GM12878 (cell line): ENCODE data around the gene RALGAPA2. TPM values are rescaled to one million over a fixed set of nuclear protein-coding genes. Genes with fewer than 3 reads are reported as not detected.

Experiments
- ATAC-seq: fragments of 200-7000 bp; cut with Tn5 transposase; 3 replicates; pipeline ENCODE4 v1.9.1; 2020; ENCODE audit warnings: mild to moderate bottlenecking, moderate library complexity
- BruUV-seq: library from RNA; stranded (reverse); fragments of 400-500 nt; replicated peaks from 2 replicates; lab custom pipeline; 2021; lab: Mats Ljungman, UMichigan
- CTCF ChIA-PET: fragments of 300-600 bp; sonication (Branson Sonifier 250); formaldehyde crosslinking; extraction: SDS; loops from one replicate; lab custom pipeline; 2021; ENCODE audit warnings: inconsistent platforms; lab: Yijun Ruan, JAX
- POLR2A ChIA-PET: fragments of 350-600 bp; formaldehyde crosslinking; extraction: SDS; loops from one replicate; lab custom pipeline; 2021; ENCODE audit warnings: inconsistent platforms; lab: Charles Lee
- RAD21 ChIA-PET: fragments of 300-600 bp; sonication (Branson Sonifier 250); formaldehyde crosslinking; loops from one replicate; lab custom pipeline; 2023; ENCODE audit warnings: antibody characterized with exemption; ENCODE audit not compliant: unreplicated experiment; lab: Charles Lee
- SMC1A ChIA-PET: fragments of 300-600 bp; sonication (Branson Sonifier 250); formaldehyde crosslinking; loops from one replicate; lab custom pipeline; 2023; ENCODE audit not compliant: unreplicated experiment, uncharacterized antibody; lab: Charles Lee
- DNase-seq: peaks from one replicate; pipeline ENCODE4 v3.0.0-alpha.2; 2011; ENCODE audit warnings: low read depth, low spot score
- FAIRE-seq: peaks from 3 replicates; lab custom pipeline; 2011; peaks lifted over from hg19 to GRCh38; lab: Jason Lieb, UNC
- H2AFZ ChIP-seq: 2 replicates; pipeline ENCODE4 v1.6.0; 2011; ENCODE audit warnings: low read depth, low read length, control low read depth; ENCODE audit not compliant: control insufficient read depth
- H3K27ac ChIP-seq: 2 replicates; pipeline ENCODE4 v1.5.1; 2011; ENCODE audit warnings: control low read depth; ENCODE audit not compliant: control insufficient read depth, insufficient read depth
- H3K27me3 ChIP-seq, 2 experiments: replicated peaks in 1 of 2; 2 replicates each; pipeline versions ENCODE4 v1.6.0 to v1.6.1; 2011; ENCODE audit warnings: low read length in 1 of 2; ENCODE audit not compliant: control insufficient read depth in 2 of 2, insufficient read depth in 2 of 2
- H3K36me3 ChIP-seq, 2 experiments: 2 replicates each; pipeline ENCODE4 v1.5.1; 2011; ENCODE audit warnings: low read length in 1 of 2; ENCODE audit not compliant: control insufficient read depth in 2 of 2, insufficient read depth in 2 of 2
- H3K4me1 ChIP-seq: 2 replicates; pipeline ENCODE4 v1.6.1; 2011; ENCODE audit warnings: mild to moderate bottlenecking, low read length, moderate library complexity, mixed read lengths; ENCODE audit not compliant: control insufficient read depth, insufficient read depth
- H3K4me2 ChIP-seq: 2 replicates; pipeline ENCODE4 v1.6.0; 2011; ENCODE audit warnings: control low read depth; ENCODE audit not compliant: control insufficient read depth, insufficient read depth
- H3K4me3 ChIP-seq: fragments of 200-600 bp; sonication (generic); 2 replicates; pipeline ENCODE4 v1.5.1; 2016
- H3K79me2 ChIP-seq: 2 replicates; pipeline ENCODE4 v1.6.0; 2011; ENCODE audit warnings: low read length; ENCODE audit not compliant: control insufficient read depth, insufficient read depth
- H3K9ac ChIP-seq: 2 replicates; pipeline ENCODE4 v1.8.0; 2011; ENCODE audit warnings: low read length, control low read depth, mixed read lengths; ENCODE audit not compliant: control insufficient read depth, insufficient read depth
- H3K9me3 ChIP-seq: replicated peaks from 3 replicates; pipeline ENCODE4 v1.5.1; 2011; ENCODE audit warnings: mild to moderate bottlenecking, low read length; ENCODE audit not compliant: control insufficient read depth, insufficient read depth
- H4K20me1 ChIP-seq: 2 replicates; pipeline ENCODE4 v1.6.0; 2011; ENCODE audit not compliant: control insufficient read depth, insufficient read depth
- BACH1 ChIP-seq: fragments of 450-650 bp; IDR thresholded peaks from 2 replicates; pipeline ENCODE4 v1.6.1; 2017; ENCODE audit warnings: mild to moderate bottlenecking, borderline replicate concordance
- HCFC1 ChIP-seq: fragments of 150-350 bp; IDR thresholded peaks from 2 replicates; pipeline ENCODE4 v1.6.1; 2014; ENCODE audit warnings: low read length
- NBN ChIP-seq: fragments of 450-650 bp; IDR thresholded peaks from 2 replicates; pipeline ENCODE4 v1.6.1; 2016
- WRNIP1 ChIP-seq: IDR thresholded peaks from 2 replicates; pipeline ENCODE4 v1.6.1; 2011; ENCODE audit warnings: low read depth, low read length, improper control_type of control experiment, borderline replicate concordance
- ZBTB4 ChIP-seq: fragments of 450-650 bp; formaldehyde crosslinking; IDR thresholded peaks from 2 replicates; pipeline ENCODE4 v1.4.0; 2022; ENCODE audit warnings: mild to moderate bottlenecking, moderate library complexity
- ZNF622 ChIP-seq: fragments of 450-650 bp; IDR thresholded peaks from 2 replicates; pipeline ENCODE4 v1.6.1; 2017; ENCODE audit warnings: mild to moderate bottlenecking, inconsistent platforms
- WGBS: methylation state at CpG from one replicate; pipeline ENCODE4 v1.1.6; 2016; ENCODE audit warnings: low lambda C conversion rate; ENCODE audit not compliant: insufficient replicate concordance, insufficient coverage; ENCODE audit errors: missing lambda C conversion rate; 5-methylcytosine and 5-hydroxymethylcytosine counted together
- in situ Hi-C: fragments of 300-500 bp; cut with MboI; formaldehyde crosslinking; loops from 9 replicates; pipeline ENCODE4 v1.14.3; 2018; ENCODE audit warnings: mixed read lengths
- intact Hi-C: fragments of 100-400 bp; cut with micrococcal nuclease; formaldehyde crosslinking; loops from one replicate; pipeline ENCODE4 v1.14.2; 2022; ENCODE audit not compliant: unreplicated experiment
- polyA plus RNA-seq, 11 experiments: library from polyadenylated mRNA; depleted of rRNA in 4 of 11; unstranded in 6 of 11; stranded (reverse) in 5 of 11; fragments of >200 nt; fragmentation: Nextera tagmentation in 4 of 11; fragmentation: Illumina TruSeq in 1 of 11; extraction: Ambion mirVana in 4 of 11; extraction: Trizol in 1 of 11; gene quantifications; 1 replicate in 1 of 11; 2 replicates in 10 of 11; pipeline versions ENCODE4 v1.2.1 to v1.2.3, GENCODE V29; 2011 to 2016; ENCODE audit warnings: inconsistent platforms in 2 of 11, missing spikeins in 2 of 11, low read depth in 1 of 11
- total RNA-seq, 4 experiments: library from RNA; depleted of rRNA in 3 of 4; stranded (reverse); fragments of >200 nt in 3 of 4; fragmentation: Illumina TruSeq in 1 of 4; extraction: Trizol in 1 of 4; gene quantifications; 2 replicates each; pipeline versions ENCODE4 v1.2.1 to v1.2.3, GENCODE V29; 2013 to 2021

Gene RALGAPA2
- total and polyA plus RNA-seq, 10 of the 15 experiments (the other 5 are each of a cell fraction or from before 2014, with no cell fraction given), result 2.9 to 29.4 (median 19.6) TPM

- POLR2A ChIA-PET, result no interaction called here
- 47% methylated on average over 2 of the region's 2 CpGs for WGBS
- Histone ChIP-seq H3K4me1 (no peaks in the 10 kb centered on the region), H3K9me3 (no peaks in the 10 kb centered on the region; the same call in 2 of the 3 replicates), H3K27ac (no peak overlapping the region), H3K9ac (no peak overlapping the region), H3K36me3 (peaks cover 0 to 13% of the 10 kb centered on the region in 2 experiments; a peak in 3 of 4 replicates), H2AFZ (no peak overlapping the region), H3K27me3 (no peaks in the 10 kb centered on the region), H3K4me3 (no peak overlapping the region), H3K79me2 (no peaks in the 10 kb centered on the region), H3K4me2 (no peak overlapping the region), H4K20me1 (no peaks in the 10 kb centered on the region)
- TF ChIP-seq ZNF622 (no peak), BACH1 (no peak), HCFC1 (no peak), WRNIP1 (no peak), NBN (no peak), ZBTB4 (CRISPR knock-in tag) (no peak)
- in situ Hi-C loops (no loop called here), intact Hi-C loops (no loop called here)
- ATAC-seq (no peak), DNase-seq (no peak), FAIRE-seq (no peak)
- CTCF ChIA-PET, result interaction anchor here (0.6 to 1.4 kb wide), 5 partner anchors 9 to 43 kb away, joined by 3 to 4 read pairs (median 3); no protein-coding TSS in a partner anchor
- BruUV-seq, result no TSS peak
- SMC1A ChIA-PET, result interaction anchor here (1.1 to 2.5 kb wide), 9 partner anchors 9 to 65 kb away, joined by 3 to 13 read pairs (median 4); no protein-coding TSS in a partner anchor
- RAD21 ChIA-PET, result interaction anchor here (1.2 to 2.3 kb wide), 2 partner anchors 24 to 50 kb away, joined by 5 to 6 read pairs; no protein-coding TSS in a partner anchor
Observed at GRCh38 chr20:20517296-20517695, 195.1 kb downstream of the RALGAPA2 start.
